GM21576 (cell line): Measurements from ENCODE around the gene PRKRIP1.
"Not testable (repeated sequence)": the region's sequence is repeated elsewhere in the genome, so short reads cannot be mapped to it uniquely, and the experiment has no call there.

Source experiments
- ATAC-seq: cut with Tn5 transposase; IDR thresholded peaks from one replicate; pipeline ENCODE4 v1.9.1; 2021; ENCODE audit warnings: mild to moderate bottlenecking, moderate library complexity; ENCODE audit not compliant: unreplicated experiment

PRKRIP1 gene

GRCh38 chr7:102403563-102403962, 7.4 kb downstream of the PRKRIP1 start:
- ATAC-seq, result no peak

- peak; percentile 76 for ATAC-seq
Observed at GRCh38 chr7:102404005-102404861, 8.1 kb downstream of the PRKRIP1 start.

GRCh38 chr7:102404862-102405188, 8.7 kb downstream of the PRKRIP1 start:
- not testable (repeated sequence) for ATAC-seq

- no peak for ATAC-seq
Observed at GRCh38 chr7:102407910-102408309, 11.7 kb downstream of the PRKRIP1 start.

GRCh38 chr7:102408530-102408929, 12.4 kb downstream of the PRKRIP1 start:
- ATAC-seq, result peak; percentile 56

GRCh38 chr7:102409340-102409739, 13.2 kb downstream of the PRKRIP1 start:
- ATAC-seq, result no peak

- no peak for ATAC-seq
Observed at GRCh38 chr7:102410123-102410522, 14.0 kb downstream of the PRKRIP1 start.

GRCh38 chr7:102410918-102411317, 14.8 kb downstream of the PRKRIP1 start:
- ATAC-seq, result no peak

- ATAC-seq, result no peak
Observed at GRCh38 chr7:102412548-102412947, 16.4 kb downstream of the PRKRIP1 start.

GRCh38 chr7:102413091-102413490, 16.9 kb downstream of the PRKRIP1 start:
- ATAC-seq, result no peak

- no peak for ATAC-seq
Observed at GRCh38 chr7:102413611-102414010, 17.4 kb downstream of the PRKRIP1 start.

- peak; percentile 47 for ATAC-seq
Observed at GRCh38 chr7:102415685-102416225, 19.6 kb downstream of the PRKRIP1 start.

GRCh38 chr7:102416406-102416805, 20.2 kb downstream of the PRKRIP1 start:
- no peak for ATAC-seq

GRCh38 chr7:102417105-102417504, 20.9 kb downstream of the PRKRIP1 start:
- ATAC-seq, result no peak

- no peak for ATAC-seq
Observed at GRCh38 chr7:102418592-102418991, 22.4 kb downstream of the PRKRIP1 start.

GRCh38 chr7:102421706-102422240, 25.6 kb downstream of the PRKRIP1 start:
- ATAC-seq, result no peak

- no peak for ATAC-seq
Observed at GRCh38 chr7:102424129-102424551, 28.0 kb downstream of the PRKRIP1 start.

- ATAC-seq, result no peak
Observed at GRCh38 chr7:102424787-102425218, 28.6 kb downstream of the PRKRIP1 start.

- ATAC-seq, result peak; percentile 72
Observed at GRCh38 chr7:102425639-102426267, 29.6 kb downstream of the PRKRIP1 start.

GRCh38 chr7:102426268-102427018, 30.3 kb downstream of the PRKRIP1 start:
- peak; percentile 46 for ATAC-seq

- no peak for ATAC-seq
Observed at GRCh38 chr7:102427019-102427405, 30.8 kb downstream of the PRKRIP1 start.
